Colonic mucosa (tissue), 4 donors: ENCODE measurements around the gene ATXN1. TPM values are rescaled to one million over a fixed set of nuclear protein-coding genes. Genes with fewer than 3 reads are reported as not detected.

Source experiments
- DNase-seq: peaks from one replicate; pipeline ENCODE4 v3.0.0-alpha.2; 2020
- H3K27ac ChIP-seq: fragments of 200-600 bp; one replicate; pipeline ENCODE4 v1.8.0; 2021
- H3K27me3 ChIP-seq: fragments of 200-600 bp; one replicate; pipeline ENCODE4 v1.8.0; 2021
- H3K36me3 ChIP-seq: fragments of 200-600 bp; one replicate; pipeline ENCODE4 v1.8.0; 2021
- H3K4me1 ChIP-seq: fragments of 200-600 bp; one replicate; pipeline ENCODE4 v1.8.0; 2021; ENCODE audit warnings: mild to moderate bottlenecking
- H3K4me3 ChIP-seq: fragments of 200-600 bp; one replicate; pipeline ENCODE4 v1.8.0; 2021
- H3K9ac ChIP-seq, 2 donors: one replicate each; pipeline ENCODE4 v1.7.0; 2013; ENCODE audit warnings: control low read depth in 2 of 2, low read depth in 2 of 2, low read length in 2 of 2
- H3K9me3 ChIP-seq: fragments of 200-600 bp; one replicate; pipeline ENCODE4 v1.8.0; 2021
- intact Hi-C: fragments of 100-400 bp; cut with DNase I; formaldehyde crosslinking; loops from one replicate; pipeline ENCODE4 v1.14.1; 2022
- total RNA-seq, 2 donors: library from RNA; stranded (reverse); fragmentation: NEBNext Ultra II Directional in 1 of 2; extraction: Animal tissue kit (Norgen Biotek cat#: 25700) in 1 of 2; gene quantifications; one replicate each; pipeline ENCODE4 v1.2.1, GENCODE V29; 2021
- TF ChIP-seq, protein P1 (sequence below): fragments of 200-600 bp; IDR thresholded peaks from one replicate; pipeline ENCODE4 v1.8.0; 2022; ENCODE audit warnings: antibody characterized with exemption, mild to moderate bottlenecking
- donor health status: healthy.
- donor health status: DM: no; HTN: no; CAD: no.
- donor health status: DM: no; HTN: no; CAD: no.

Gene ATXN1
- total RNA-seq, 2 donors from 2014 or later, result 24.5 to 41.9 TPM

DNA sequence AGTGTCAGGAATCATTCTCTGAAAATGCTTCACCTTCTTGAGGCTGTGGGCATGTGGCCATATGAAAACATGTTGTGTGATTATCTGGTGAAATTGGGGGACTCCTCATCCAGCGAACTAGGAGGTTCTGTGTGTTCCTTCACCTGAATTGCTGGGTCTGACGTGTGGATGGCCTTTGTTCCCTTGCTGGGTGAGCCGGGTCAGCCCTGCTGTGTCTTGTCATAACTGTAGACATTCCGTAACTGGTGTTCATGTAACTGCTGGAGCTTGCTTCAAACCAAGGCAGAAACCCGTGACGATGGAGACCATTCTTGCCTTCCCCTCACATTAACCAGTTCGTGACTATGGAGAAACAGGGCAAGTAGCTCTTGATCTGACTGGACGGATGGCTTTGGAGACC is 399.4 kb downstream of the ATXN1 start:
- no peaks in the 10 kb centered on the region for H3K4me1 ChIP-seq
- TF ChIP-seq, protein P1, sequence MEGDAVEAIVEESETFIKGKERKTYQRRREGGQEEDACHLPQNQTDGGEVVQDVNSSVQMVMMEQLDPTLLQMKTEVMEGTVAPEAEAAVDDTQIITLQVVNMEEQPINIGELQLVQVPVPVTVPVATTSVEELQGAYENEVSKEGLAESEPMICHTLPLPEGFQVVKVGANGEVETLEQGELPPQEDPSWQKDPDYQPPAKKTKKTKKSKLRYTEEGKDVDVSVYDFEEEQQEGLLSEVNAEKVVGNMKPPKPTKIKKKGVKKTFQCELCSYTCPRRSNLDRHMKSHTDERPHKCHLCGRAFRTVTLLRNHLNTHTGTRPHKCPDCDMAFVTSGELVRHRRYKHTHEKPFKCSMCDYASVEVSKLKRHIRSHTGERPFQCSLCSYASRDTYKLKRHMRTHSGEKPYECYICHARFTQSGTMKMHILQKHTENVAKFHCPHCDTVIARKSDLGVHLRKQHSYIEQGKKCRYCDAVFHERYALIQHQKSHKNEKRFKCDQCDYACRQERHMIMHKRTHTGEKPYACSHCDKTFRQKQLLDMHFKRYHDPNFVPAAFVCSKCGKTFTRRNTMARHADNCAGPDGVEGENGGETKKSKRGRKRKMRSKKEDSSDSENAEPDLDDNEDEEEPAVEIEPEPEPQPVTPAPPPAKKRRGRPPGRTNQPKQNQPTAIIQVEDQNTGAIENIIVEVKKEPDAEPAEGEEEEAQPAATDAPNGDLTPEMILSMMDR, result no peak
- H3K9ac ChIP-seq, result no peak overlapping the region
- intact Hi-C loops, result no loop called here
- H3K36me3 ChIP-seq, result no peaks in the 10 kb centered on the region
- H3K4me3 ChIP-seq, result no peak overlapping the region
- H3K9me3 ChIP-seq, result no peaks in the 10 kb centered on the region
- no peak overlapping the region for H3K27ac ChIP-seq
- DNase-seq, result no peak
- no peaks in the 10 kb centered on the region for H3K27me3 ChIP-seq

DNA sequence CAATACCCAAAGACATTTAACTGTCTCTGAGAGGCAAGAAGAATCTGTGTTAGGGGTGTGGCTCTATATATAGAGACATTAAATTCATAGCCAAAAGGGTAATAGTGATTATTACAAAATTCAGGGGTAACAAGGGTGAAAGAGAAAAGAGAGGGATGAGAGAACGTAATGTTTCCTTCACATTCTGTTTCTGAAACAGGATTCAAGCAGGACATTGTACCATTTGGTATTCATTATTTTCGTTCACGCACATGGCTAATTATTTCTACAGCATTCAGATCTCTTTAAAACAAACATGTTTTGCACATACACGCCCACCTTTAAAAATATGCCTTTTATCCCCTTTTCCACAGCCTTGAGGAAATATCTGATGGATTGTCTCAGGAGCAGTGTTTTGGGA is 400.1 kb downstream of the ATXN1 start:
- no peaks in the 10 kb centered on the region for H3K27me3 ChIP-seq
- TF ChIP-seq, protein P1, result no peak
- H3K4me3 ChIP-seq, result no peak overlapping the region
- no peaks in the 10 kb centered on the region for H3K9me3 ChIP-seq
- H3K36me3 ChIP-seq, result no peaks in the 10 kb centered on the region
- no peak overlapping the region for H3K27ac ChIP-seq
- no peak for DNase-seq
- no peak overlapping the region for H3K9ac ChIP-seq
- H3K4me1 ChIP-seq, result no peaks in the 10 kb centered on the region
- intact Hi-C loops, result no loop called here

- Histone ChIP-seq H3K36me3 (no peaks in the 10 kb centered on the region), H3K27ac (no peak overlapping the region), H3K4me3 (no peak overlapping the region), H3K9me3 (no peaks in the 10 kb centered on the region), H3K9ac (no peak overlapping the region), H3K4me1 (no peaks in the 10 kb centered on the region), H3K27me3 (no peaks in the 10 kb centered on the region)
- TF ChIP-seq, protein P1, result no peak
- intact Hi-C loops, result no loop called here
- DNase-seq, result no peak
These were observed 400.9 kb downstream of the ATXN1 start for GRCh38 chr6:16360365-16360764.

DNA sequence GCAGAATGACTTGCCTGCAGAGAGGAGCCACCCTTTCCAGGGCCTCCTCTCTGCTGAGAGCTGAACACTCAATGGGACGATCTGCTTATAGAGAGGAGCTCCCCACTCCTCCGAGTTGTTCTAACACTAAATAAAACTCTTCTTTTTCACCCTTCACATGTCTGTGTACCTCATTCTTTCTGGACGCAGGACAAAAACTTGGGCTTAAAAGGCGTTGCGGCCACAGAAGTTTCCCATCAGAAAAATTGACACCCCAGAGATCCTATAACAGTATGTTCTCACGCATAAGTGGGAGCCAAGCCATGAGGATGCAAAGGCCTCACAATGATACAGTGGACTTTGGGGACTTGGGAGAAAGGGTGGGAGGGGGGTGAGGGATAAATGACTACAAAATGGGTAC is 401.7 kb downstream of the ATXN1 start:
- Histone ChIP-seq H3K9me3 (no peaks in the 10 kb centered on the region), H3K27ac (no peak overlapping the region), H3K4me3 (no peak overlapping the region), H3K27me3 (no peaks in the 10 kb centered on the region), H3K9ac (no peak overlapping the region), H3K4me1 (no peaks in the 10 kb centered on the region), H3K36me3 (no peaks in the 10 kb centered on the region)
- no peak for DNase-seq
- intact Hi-C loops, result no loop called here
- TF ChIP-seq, protein P1, result no peak

GRCh38 chr6:16358531-16359138 is 402.6 kb downstream of the ATXN1 start:
- no peaks in the 10 kb centered on the region for H3K36me3 ChIP-seq
- intact Hi-C loops, result no loop called here
- H3K9me3 ChIP-seq, result no peaks in the 10 kb centered on the region
- peak overlapping the region in 1 of 2 donors; percentile 53 for H3K9ac ChIP-seq
- no peaks in the 10 kb centered on the region for H3K4me1 ChIP-seq
- no peak overlapping the region for H3K27ac ChIP-seq
- TF ChIP-seq, protein P1, result no peak
- no peak overlapping the region for H3K4me3 ChIP-seq
- no peaks in the 10 kb centered on the region for H3K27me3 ChIP-seq
- DNase-seq, result peak; percentile 66
